GM12878 (cell line): ENCODE measurements around the gene FAM237B. TPM values are rescaled to one million over a fixed set of nuclear protein-coding genes. Genes with fewer than 3 reads are reported as not detected.

ENCODE experiments used
- ATAC-seq: fragments of 200-7000 bp; cut with Tn5 transposase; 3 replicates; pipeline ENCODE4 v1.9.1; 2020; ENCODE audit warnings: mild to moderate bottlenecking, moderate library complexity
- BruUV-seq: library from RNA; stranded (reverse); fragments of 400-500 nt; replicated peaks from 2 replicates; lab custom pipeline; 2021; lab: Mats Ljungman, UMichigan
- CTCF ChIA-PET: fragments of 300-600 bp; sonication (Branson Sonifier 250); formaldehyde crosslinking; extraction: SDS; loops from one replicate; lab custom pipeline; 2021; ENCODE audit warnings: inconsistent platforms; lab: Yijun Ruan, JAX
- POLR2A ChIA-PET: fragments of 350-600 bp; formaldehyde crosslinking; extraction: SDS; loops from one replicate; lab custom pipeline; 2021; ENCODE audit warnings: inconsistent platforms; lab: Charles Lee
- RAD21 ChIA-PET: fragments of 300-600 bp; sonication (Branson Sonifier 250); formaldehyde crosslinking; loops from one replicate; lab custom pipeline; 2023; ENCODE audit warnings: antibody characterized with exemption; ENCODE audit not compliant: unreplicated experiment; lab: Charles Lee
- SMC1A ChIA-PET: fragments of 300-600 bp; sonication (Branson Sonifier 250); formaldehyde crosslinking; loops from one replicate; lab custom pipeline; 2023; ENCODE audit not compliant: unreplicated experiment, uncharacterized antibody; lab: Charles Lee
- DNase-seq: peaks from one replicate; pipeline ENCODE4 v3.0.0-alpha.2; 2011; ENCODE audit warnings: low read depth, low spot score
- FAIRE-seq: peaks from 3 replicates; lab custom pipeline; 2011; peaks lifted over from hg19 to GRCh38; lab: Jason Lieb, UNC
- H2AFZ ChIP-seq: 2 replicates; pipeline ENCODE4 v1.6.0; 2011; ENCODE audit warnings: low read depth, low read length, control low read depth; ENCODE audit not compliant: control insufficient read depth
- H3K27ac ChIP-seq: 2 replicates; pipeline ENCODE4 v1.5.1; 2011; ENCODE audit warnings: control low read depth; ENCODE audit not compliant: control insufficient read depth, insufficient read depth
- H3K27me3 ChIP-seq, 2 experiments: replicated peaks in 1 of 2; 2 replicates each; pipeline versions ENCODE4 v1.6.0 to v1.6.1; 2011; ENCODE audit warnings: low read length in 1 of 2; ENCODE audit not compliant: control insufficient read depth in 2 of 2, insufficient read depth in 2 of 2
- H3K36me3 ChIP-seq, 2 experiments: 2 replicates each; pipeline ENCODE4 v1.5.1; 2011; ENCODE audit warnings: low read length in 1 of 2; ENCODE audit not compliant: control insufficient read depth in 2 of 2, insufficient read depth in 2 of 2
- H3K4me1 ChIP-seq: 2 replicates; pipeline ENCODE4 v1.6.1; 2011; ENCODE audit warnings: mild to moderate bottlenecking, low read length, moderate library complexity, mixed read lengths; ENCODE audit not compliant: control insufficient read depth, insufficient read depth
- H3K4me2 ChIP-seq: 2 replicates; pipeline ENCODE4 v1.6.0; 2011; ENCODE audit warnings: control low read depth; ENCODE audit not compliant: control insufficient read depth, insufficient read depth
- H3K4me3 ChIP-seq: fragments of 200-600 bp; sonication (generic); 2 replicates; pipeline ENCODE4 v1.5.1; 2016
- H3K79me2 ChIP-seq: 2 replicates; pipeline ENCODE4 v1.6.0; 2011; ENCODE audit warnings: low read length; ENCODE audit not compliant: control insufficient read depth, insufficient read depth
- H3K9ac ChIP-seq: 2 replicates; pipeline ENCODE4 v1.8.0; 2011; ENCODE audit warnings: low read length, control low read depth, mixed read lengths; ENCODE audit not compliant: control insufficient read depth, insufficient read depth
- H3K9me3 ChIP-seq: replicated peaks from 3 replicates; pipeline ENCODE4 v1.5.1; 2011; ENCODE audit warnings: mild to moderate bottlenecking, low read length; ENCODE audit not compliant: control insufficient read depth, insufficient read depth
- H4K20me1 ChIP-seq: 2 replicates; pipeline ENCODE4 v1.6.0; 2011; ENCODE audit not compliant: control insufficient read depth, insufficient read depth
- CEBPB ChIP-seq, 2 experiments: fragments of 150-350 bp in 1 of 2; IDR thresholded peaks; 2 replicates each; pipeline ENCODE4 v1.6.1; 2012 to 2014; ENCODE audit warnings: low read depth in 2 of 2, low read length in 2 of 2, borderline replicate concordance in 1 of 2, inconsistent platforms in 1 of 2
- FOXK2 ChIP-seq: fragments of 450-650 bp; IDR thresholded peaks from 2 replicates; pipeline ENCODE4 v1.6.1; 2017; ENCODE audit warnings: mild to moderate bottlenecking, moderate library complexity
- MXI1 ChIP-seq: fragments of 150-350 bp; IDR thresholded peaks from 2 replicates; pipeline ENCODE4 v1.6.1; 2011; ENCODE audit warnings: low read depth, mild to moderate bottlenecking, inconsistent platforms, low read length, improper control_type of control experiment
- SPI1 ChIP-seq: IDR thresholded peaks from 2 replicates; pipeline ENCODE4 v1.6.1; 2011; ENCODE audit warnings: low read depth, mild to moderate bottlenecking, low read length, moderate library complexity, borderline replicate concordance; ENCODE audit not compliant: insufficient read depth
- ZBTB4 ChIP-seq: fragments of 450-650 bp; formaldehyde crosslinking; IDR thresholded peaks from 2 replicates; pipeline ENCODE4 v1.4.0; 2022; ENCODE audit warnings: mild to moderate bottlenecking, moderate library complexity
- WGBS: methylation state at CpG from one replicate; pipeline ENCODE4 v1.1.6; 2016; ENCODE audit warnings: low lambda C conversion rate; ENCODE audit not compliant: insufficient replicate concordance, insufficient coverage; ENCODE audit errors: missing lambda C conversion rate; 5-methylcytosine and 5-hydroxymethylcytosine counted together
- in situ Hi-C: fragments of 300-500 bp; cut with MboI; formaldehyde crosslinking; loops from 9 replicates; pipeline ENCODE4 v1.14.3; 2018; ENCODE audit warnings: mixed read lengths
- intact Hi-C: fragments of 100-400 bp; cut with micrococcal nuclease; formaldehyde crosslinking; loops from one replicate; pipeline ENCODE4 v1.14.2; 2022; ENCODE audit not compliant: unreplicated experiment
- polyA plus RNA-seq, 11 experiments: library from polyadenylated mRNA; depleted of rRNA in 4 of 11; unstranded in 6 of 11; stranded (reverse) in 5 of 11; fragments of >200 nt; fragmentation: Nextera tagmentation in 4 of 11; fragmentation: Illumina TruSeq in 1 of 11; extraction: Ambion mirVana in 4 of 11; extraction: Trizol in 1 of 11; gene quantifications; 1 replicate in 1 of 11; 2 replicates in 10 of 11; pipeline versions ENCODE4 v1.2.1 to v1.2.3, GENCODE V29; 2011 to 2016; ENCODE audit warnings: inconsistent platforms in 2 of 11, missing spikeins in 2 of 11, low read depth in 1 of 11
- total RNA-seq, 4 experiments: library from RNA; depleted of rRNA in 3 of 4; stranded (reverse); fragments of >200 nt in 3 of 4; fragmentation: Illumina TruSeq in 1 of 4; extraction: Trizol in 1 of 4; gene quantifications; 2 replicates each; pipeline versions ENCODE4 v1.2.1 to v1.2.3, GENCODE V29; 2013 to 2021
- TF ChIP-seq, protein P1 (sequence below): fragments of 450-650 bp; IDR thresholded peaks from 2 replicates; pipeline ENCODE4 v1.6.1; 2016; ENCODE audit warnings: mild to moderate bottlenecking

Gene FAM237B
- total and polyA plus RNA-seq, 10 of the 15 experiments (the other 5 are each of a cell fraction or from before 2014, with no cell fraction given) = not detected

GRCh38 chr7:90345595-90346335 is 24.7 kb upstream of the FAM237B start:
- Histone ChIP-seq H3K79me2 (peaks cover 29% of the 10 kb centered on the region), H3K4me2 (peak overlapping the region; percentile 91), H3K27me3 (no peaks in the 10 kb centered on the region), H3K27ac (peak overlapping the region; percentile 99), H3K4me1 (peaks cover 6% of the 10 kb centered on the region; the same call in 1 of the 2 replicates), H3K9ac (peak overlapping the region; percentile 94), H3K4me3 (peak overlapping the region; percentile 92), H2AFZ (peak overlapping the region; percentile 98), H4K20me1 (no peaks in the 10 kb centered on the region), H3K9me3 (no peaks in the 10 kb centered on the region; the same call in 2 of the 3 replicates), H3K36me3 (no peaks in the 10 kb centered on the region; a peak in 1 of 4 replicates)
- intact Hi-C loops = loop anchor here (1.0 kb wide), 1 partner anchor 58 kb away; the partner anchor contains the start of gene CLDN12
- POLR2A ChIA-PET = interaction anchor here (0.8 kb wide), 2 partner anchors 58 to 99 kb away, joined by 3 to 8 read pairs; partner anchors contain the start of gene CLDN12
- SMC1A ChIA-PET = interaction anchor here (0.7 to 1.7 kb wide), 19 partner anchors 9 to 365 kb away, joined by 3 to 6 read pairs (median 3); partner anchors contain the start of gene STEAP1
- RAD21 ChIA-PET = interaction anchor here (0.6 to 1.6 kb wide), 5 partner anchors 33 to 157 kb away, joined by 3 to 5 read pairs (median 4); partner anchors contain the start of gene CLDN12
- ATAC-seq (peak; percentile 34), DNase-seq (no peak), FAIRE-seq (no peak)
- TSS peak; percentile 97 for BruUV-seq
- TF ChIP-seq MXI1 (no peak), CEBPB (IDR thresholded peaks at IDR 0.05; ENCODE audit: borderline replicate concordance in 1 of 2, low read depth in 2 of 2, low read length in 2 of 2) (no peak), FOXK2 (no peak), ZBTB4 (CRISPR knock-in tag) (no peak), SPI1 (0 out of 2 replicates have a peak, but pooled peaks have one; percentile 32)
- TF ChIP-seq, protein P1, sequence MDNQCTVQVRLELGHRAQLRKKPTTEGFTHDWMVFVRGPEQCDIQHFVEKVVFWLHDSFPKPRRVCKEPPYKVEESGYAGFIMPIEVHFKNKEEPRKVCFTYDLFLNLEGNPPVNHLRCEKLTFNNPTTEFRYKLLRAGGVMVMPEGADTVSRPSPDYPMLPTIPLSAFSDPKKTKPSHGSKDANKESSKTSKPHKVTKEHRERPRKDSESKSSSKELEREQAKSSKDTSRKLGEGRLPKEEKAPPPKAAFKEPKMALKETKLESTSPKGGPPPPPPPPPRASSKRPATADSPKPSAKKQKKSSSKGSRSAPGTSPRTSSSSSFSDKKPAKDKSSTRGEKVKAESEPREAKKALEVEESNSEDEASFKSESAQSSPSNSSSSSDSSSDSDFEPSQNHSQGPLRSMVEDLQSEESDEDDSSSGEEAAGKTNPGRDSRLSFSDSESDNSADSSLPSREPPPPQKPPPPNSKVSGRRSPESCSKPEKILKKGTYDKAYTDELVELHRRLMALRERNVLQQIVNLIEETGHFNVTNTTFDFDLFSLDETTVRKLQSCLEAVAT = 0 out of 2 replicates have a peak, but pooled peaks have one; percentile 27
- in situ Hi-C loops = loop anchor here (5.0 kb wide), 1 partner anchor 57 kb away; the partner anchor contains the start of gene CLDN12
- 18% methylated on average over 18 of the region's 18 CpGs for WGBS
- CTCF ChIA-PET = interaction anchor here (0.5 to 2.2 kb wide), 20 partner anchors 9 to 1789 kb away, joined by 3 to 15 read pairs (median 4); partner anchors contain the start of genes CLDN12 and STEAP1
